SK-N-SH (cell line): ENCODE data around the gene ITGBL1. TPM values are rescaled to one million over a fixed set of nuclear protein-coding genes. Genes with fewer than 3 reads are reported as not detected.

ENCODE experiments used
- CTCF ChIA-PET: fragments of 300-600, 350-600 bp; formaldehyde crosslinking; extraction: SDS; loops from one replicate; lab custom pipeline; 2021; lab: Yijun Ruan, JAX
- POLR2A ChIA-PET: fragments of 350-600 bp; sonication (Branson Sonifier 250); formaldehyde crosslinking; extraction: SDS; loops from one replicate; lab custom pipeline; 2020; ENCODE audit warnings: antibody characterized with exemption, inconsistent platforms; lab: Yijun Ruan, JAX
- DNase-seq: peaks from one replicate; pipeline ENCODE4 v3.0.0; 2012
- H2AFZ ChIP-seq: fragments of 200-600 bp; sonication (generic); 2 replicates; pipeline ENCODE4 v1.8.1; 2016; ENCODE audit warnings: antibody characterized with exemption, mild to moderate bottlenecking, low read depth
- H3F3A ChIP-seq: fragments of 200-600 bp; sonication (generic); replicated peaks from 2 replicates; pipeline ENCODE3; 2016; ENCODE audit warnings: antibody characterized with exemption, mild to moderate bottlenecking; ENCODE audit not compliant: insufficient read depth
- H3K27ac ChIP-seq, 2 experiments: fragments of 200-500 bp in 1 of 2; fragments of 200-600 bp in 1 of 2; sonication (Bioruptor generic) in 1 of 2; sonication (generic), shearing (Covaris generic) in 1 of 2; 2 replicates each; pipeline versions ENCODE4 v1.5.1 to v1.6.1; 2014 to 2016; ENCODE audit warnings: low read depth in 2 of 2, inconsistent platforms in 1 of 2, low read length in 1 of 2, mild to moderate bottlenecking in 1 of 2, mixed read lengths in 1 of 2
- H3K27me3 ChIP-seq: fragments of 200-600 bp; sonication (generic), shearing (Covaris generic); 2 replicates; pipeline ENCODE4 v1.6.1; 2016; ENCODE audit warnings: mixed run types; ENCODE audit not compliant: insufficient read depth
- H3K36me3 ChIP-seq, 2 experiments: fragments of 200-500 bp in 1 of 2; fragments of 200-600 bp in 1 of 2; sonication (Bioruptor generic) in 1 of 2; sonication (generic) in 1 of 2; replicated peaks in 1 of 2; 2 replicates each; pipeline versions ENCODE3 to v1.5.1; 2014 to 2016; ENCODE audit warnings: low read length in 1 of 2, mild to moderate bottlenecking in 1 of 2; ENCODE audit not compliant: insufficient read depth in 2 of 2, control insufficient read depth in 1 of 2
- H3K4me1 ChIP-seq, 2 experiments: fragments of 200-500 bp in 1 of 2; fragments of 200-600 bp in 1 of 2; sonication (Bioruptor generic) in 1 of 2; sonication (generic), shearing (Covaris generic) in 1 of 2; 2 replicates each; pipeline versions ENCODE4 v1.5.1 to v1.6.1; 2014 to 2016; ENCODE audit warnings: low read depth in 1 of 2, low read length in 1 of 2, mixed run types in 1 of 2; ENCODE audit not compliant: insufficient read depth in 2 of 2, control insufficient read depth in 1 of 2
- H3K4me2 ChIP-seq: fragments of 200-600 bp; sonication (generic), shearing (Covaris generic); 2 replicates; pipeline ENCODE4 v1.6.1; 2017; ENCODE audit warnings: mixed run types
- H3K4me3 ChIP-seq, 2 experiments: fragments of 200-500 bp in 1 of 2; fragments of 200-600 bp in 1 of 2; sonication (Bioruptor generic) in 1 of 2; sonication (generic), shearing (Covaris generic) in 1 of 2; 2 replicates each; pipeline versions ENCODE4 v1.5.1 to v1.8.1; 2014 to 2016; ENCODE audit warnings: low read depth in 2 of 2, inconsistent platforms in 1 of 2, low read length in 1 of 2, mild to moderate bottlenecking in 1 of 2, mixed read lengths in 1 of 2, moderate library complexity in 1 of 2
- H3K79me2 ChIP-seq: fragments of 200-600 bp; sonication (generic); 2 replicates; pipeline ENCODE4 v1.8.1; 2017; ENCODE audit warnings: mild to moderate bottlenecking; ENCODE audit not compliant: insufficient read depth
- H3K9ac ChIP-seq: fragments of 200-600 bp; sonication (generic); 2 replicates; pipeline ENCODE4 v1.6.1; 2017; ENCODE audit warnings: mixed run types
- H3K9me2 ChIP-seq: fragments of 200-600 bp; sonication (generic); 2 replicates; pipeline ENCODE4 v1.6.1; 2017; ENCODE audit warnings: mixed run types
- H3K9me3 ChIP-seq: fragments of 200-600 bp; sonication (generic); 2 replicates; pipeline ENCODE4 v1.6.1; 2017; ENCODE audit warnings: mixed run types, mild to moderate bottlenecking, moderate library complexity
- H4K20me1 ChIP-seq: fragments of 200-600 bp; sonication (generic); 2 replicates; pipeline ENCODE4 v1.6.1; 2017; ENCODE audit warnings: mild to moderate bottlenecking, mixed run types; ENCODE audit not compliant: insufficient read depth
- EP300 ChIP-seq, 2 experiments: IDR thresholded peaks; 2 replicates each; pipeline versions ENCODE4 v1.4.0 to v1.6.1; 2012; ENCODE audit warnings: borderline replicate concordance in 1 of 2, low read depth in 1 of 2, low read length in 1 of 2
- EZH2phosphoT487 ChIP-seq: fragments of 200-600 bp; sonication (generic); IDR thresholded peaks from 2 replicates; pipeline ENCODE4 v1.6.1; 2017; ENCODE audit warnings: low read depth, mixed run types, mild to moderate bottlenecking, antibody characterized with exemption, moderate library complexity, borderline replicate concordance
- NFIC ChIP-seq: IDR thresholded peaks from 2 replicates; pipeline ENCODE4 v1.4.0; 2012; ENCODE audit warnings: borderline replicate concordance
- POLR2AphosphoS5 ChIP-seq: IDR thresholded peaks from 2 replicates; pipeline ENCODE4 v1.6.1; 2012; ENCODE audit warnings: low read depth, low read length
- RAD21 ChIP-seq: IDR thresholded peaks from 2 replicates; pipeline ENCODE4 v1.6.1; 2012; ENCODE audit warnings: mild to moderate bottlenecking, low read length
- TCF12 ChIP-seq: IDR thresholded peaks from 2 replicates; pipeline ENCODE4 v1.4.0; 2012
- TEAD4 ChIP-seq: IDR thresholded peaks from 2 replicates; pipeline ENCODE4 v1.4.0; 2012; ENCODE audit warnings: mild to moderate bottlenecking, borderline replicate concordance; ENCODE audit not compliant: insufficient read depth
- WGBS: methylation state at CpG from one replicate; pipeline ENCODE4 v1.1.6; 2017; ENCODE audit warnings: low lambda C conversion rate; 5-methylcytosine and 5-hydroxymethylcytosine counted together
- polyA plus RNA-seq, 3 experiments: library from polyadenylated mRNA; depleted of rRNA; stranded (reverse); fragments of >200 nt; gene quantifications; 2 replicates each; pipeline ENCODE4 v1.2.3, GENCODE V29; 2012
- TF ChIP-seq, protein P1 (sequence below): fragments of 150-350 bp; IDR thresholded peaks from 2 replicates; pipeline ENCODE4 v1.6.1; 2017; ENCODE audit warnings: antibody characterized with exemption, low read length, low read depth, borderline replicate concordance
- TF ChIP-seq, protein P2 (sequence below): IDR thresholded peaks from 2 replicates; pipeline ENCODE4 v1.6.1; 2012; ENCODE audit warnings: mild to moderate bottlenecking, low read depth, low read length, moderate library complexity
- TF ChIP-seq, protein P3 (sequence below): IDR thresholded peaks from 2 replicates; pipeline ENCODE4 v1.4.0; 2012; ENCODE audit warnings: low read depth, borderline replicate concordance

ITGBL1 gene
- polyA plus RNA-seq, 1 of the 3 experiments (the other 2 are of a cell fraction), result 78.7 TPM

DNA sequence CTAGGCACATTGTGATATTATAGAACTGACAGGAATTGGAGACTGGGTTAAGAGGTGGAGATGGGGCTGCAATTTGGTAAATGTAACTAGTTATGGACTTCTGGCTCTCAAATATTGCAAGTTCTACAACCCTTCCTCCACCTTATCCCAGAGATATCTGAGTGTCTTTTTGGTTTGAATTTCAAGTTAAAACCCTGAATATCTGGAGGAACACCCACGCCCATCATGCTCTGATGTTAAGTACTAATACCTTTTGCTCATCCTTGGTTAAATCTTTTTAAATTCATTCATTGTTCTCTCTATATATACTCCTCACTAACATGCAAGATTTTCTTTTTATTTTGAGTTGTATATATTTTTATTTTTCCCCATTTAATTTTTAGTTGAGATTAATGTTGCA is 28.9 kb downstream of the ITGBL1 start (continued):
- TF ChIP-seq RAD21 (no peak), EZH2phosphoT487 (no peak), EP300 (IDR thresholded peaks at IDR 0.05; ENCODE audit: borderline replicate concordance in 1 of 2, low read depth in 1 of 2, low read length in 1 of 2) (no peak), TCF12 (no peak)
- TF ChIP-seq, protein P1, sequence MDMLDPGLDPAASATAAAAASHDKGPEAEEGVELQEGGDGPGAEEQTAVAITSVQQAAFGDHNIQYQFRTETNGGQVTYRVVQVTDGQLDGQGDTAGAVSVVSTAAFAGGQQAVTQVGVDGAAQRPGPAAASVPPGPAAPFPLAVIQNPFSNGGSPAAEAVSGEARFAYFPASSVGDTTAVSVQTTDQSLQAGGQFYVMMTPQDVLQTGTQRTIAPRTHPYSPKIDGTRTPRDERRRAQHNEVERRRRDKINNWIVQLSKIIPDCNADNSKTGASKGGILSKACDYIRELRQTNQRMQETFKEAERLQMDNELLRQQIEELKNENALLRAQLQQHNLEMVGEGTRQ, result no peak

DNA sequence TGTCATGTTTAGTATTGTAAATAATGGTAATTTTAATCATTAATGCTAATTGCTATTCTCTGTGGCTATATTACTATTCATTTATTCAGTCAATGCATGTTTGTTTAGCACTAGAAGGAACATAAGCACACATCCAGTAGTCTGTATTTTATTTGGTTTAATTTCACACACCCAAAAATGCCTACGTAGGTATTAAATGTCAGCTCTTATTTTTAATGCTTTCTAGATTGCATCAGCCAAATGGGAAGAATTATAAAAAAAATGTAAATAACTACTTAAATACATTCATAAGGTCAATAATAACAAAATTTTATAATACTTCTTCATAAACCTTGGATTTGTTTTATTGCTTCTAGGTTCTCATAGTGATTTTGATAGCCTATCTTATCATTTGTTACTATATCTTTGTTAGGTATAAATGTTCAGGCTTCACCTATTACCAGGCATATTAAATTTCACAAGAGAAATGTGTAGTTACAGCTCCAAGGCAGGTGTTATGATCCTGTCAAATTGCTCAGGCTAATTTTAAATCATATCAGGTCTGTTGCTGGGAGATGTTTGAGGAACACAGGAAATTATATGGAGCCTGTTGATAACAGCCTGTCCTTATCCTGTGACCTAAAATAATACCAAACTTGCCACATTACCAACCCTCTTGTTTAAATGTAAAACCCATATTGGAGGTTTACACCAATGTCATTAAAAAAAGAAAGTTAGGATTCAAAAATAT is 34.4 kb downstream of the ITGBL1 start:
- Histone ChIP-seq H4K20me1 (no peaks in the 10 kb centered on the region), H3K9me2 (no peaks in the 10 kb centered on the region), H2AFZ (no peak overlapping the region), H3K27me3 (no peaks in the 10 kb centered on the region)
- TF ChIP-seq, protein P2, sequence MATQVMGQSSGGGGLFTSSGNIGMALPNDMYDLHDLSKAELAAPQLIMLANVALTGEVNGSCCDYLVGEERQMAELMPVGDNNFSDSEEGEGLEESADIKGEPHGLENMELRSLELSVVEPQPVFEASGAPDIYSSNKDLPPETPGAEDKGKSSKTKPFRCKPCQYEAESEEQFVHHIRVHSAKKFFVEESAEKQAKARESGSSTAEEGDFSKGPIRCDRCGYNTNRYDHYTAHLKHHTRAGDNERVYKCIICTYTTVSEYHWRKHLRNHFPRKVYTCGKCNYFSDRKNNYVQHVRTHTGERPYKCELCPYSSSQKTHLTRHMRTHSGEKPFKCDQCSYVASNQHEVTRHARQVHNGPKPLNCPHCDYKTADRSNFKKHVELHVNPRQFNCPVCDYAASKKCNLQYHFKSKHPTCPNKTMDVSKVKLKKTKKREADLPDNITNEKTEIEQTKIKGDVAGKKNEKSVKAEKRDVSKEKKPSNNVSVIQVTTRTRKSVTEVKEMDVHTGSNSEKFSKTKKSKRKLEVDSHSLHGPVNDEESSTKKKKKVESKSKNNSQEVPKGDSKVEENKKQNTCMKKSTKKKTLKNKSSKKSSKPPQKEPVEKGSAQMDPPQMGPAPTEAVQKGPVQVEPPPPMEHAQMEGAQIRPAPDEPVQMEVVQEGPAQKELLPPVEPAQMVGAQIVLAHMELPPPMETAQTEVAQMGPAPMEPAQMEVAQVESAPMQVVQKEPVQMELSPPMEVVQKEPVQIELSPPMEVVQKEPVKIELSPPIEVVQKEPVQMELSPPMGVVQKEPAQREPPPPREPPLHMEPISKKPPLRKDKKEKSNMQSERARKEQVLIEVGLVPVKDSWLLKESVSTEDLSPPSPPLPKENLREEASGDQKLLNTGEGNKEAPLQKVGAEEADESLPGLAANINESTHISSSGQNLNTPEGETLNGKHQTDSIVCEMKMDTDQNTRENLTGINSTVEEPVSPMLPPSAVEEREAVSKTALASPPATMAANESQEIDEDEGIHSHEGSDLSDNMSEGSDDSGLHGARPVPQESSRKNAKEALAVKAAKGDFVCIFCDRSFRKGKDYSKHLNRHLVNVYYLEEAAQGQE, result no peak
- TF ChIP-seq POLR2AphosphoS5 (no peak), NFIC (no peak), EZH2phosphoT487 (no peak), TEAD4 (no peak)
- TF ChIP-seq, protein P1, result no peak
- TF ChIP-seq, protein P3, sequence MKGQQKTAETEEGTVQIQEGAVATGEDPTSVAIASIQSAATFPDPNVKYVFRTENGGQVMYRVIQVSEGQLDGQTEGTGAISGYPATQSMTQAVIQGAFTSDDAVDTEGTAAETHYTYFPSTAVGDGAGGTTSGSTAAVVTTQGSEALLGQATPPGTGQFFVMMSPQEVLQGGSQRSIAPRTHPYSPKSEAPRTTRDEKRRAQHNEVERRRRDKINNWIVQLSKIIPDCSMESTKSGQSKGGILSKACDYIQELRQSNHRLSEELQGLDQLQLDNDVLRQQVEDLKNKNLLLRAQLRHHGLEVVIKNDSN, result no peak
- TF ChIP-seq, all 33 proteins: peak for 0
- no peak overlapping the region for H3K9ac ChIP-seq
- H3K9me3 ChIP-seq, result no peaks in the 10 kb centered on the region
- POLR2A ChIA-PET, result no interaction called here
- H3K79me2 ChIP-seq, result peaks cover 90% of the 10 kb centered on the region
- 97% methylated on average over 1 of the region's 1 CpG for WGBS
- peaks cover 0 to 35% of the 10 kb centered on the region in 2 experiments for H3K36me3 ChIP-seq
- H3K4me2 ChIP-seq, result no peak overlapping the region
- no peak overlapping the region for H3K27ac ChIP-seq
- H3K4me3 ChIP-seq, result no peak overlapping the region
- H3F3A ChIP-seq, result peaks cover 21% of the 10 kb centered on the region
- no peak for DNase-seq
- CTCF ChIA-PET, result interaction anchor here (1.0 to 1.2 kb wide), 2 partner anchors 12 to 270 kb away, joined by 3 read pairs; no protein-coding TSS in a partner anchor
- H3K4me1 ChIP-seq, result peaks cover 0 to 9% of the 10 kb centered on the region in 2 experiments; a peak in 2 of 4 replicates
